ENCODE data around the gene SLC39A12. TPM values are rescaled to one million over a fixed set of nuclear protein-coding genes. Genes with fewer than 3 reads are reported as not detected.

The SLC39A12 gene
- total RNA-seq, 2 donors from 2014 or later, result not detected

DNA sequence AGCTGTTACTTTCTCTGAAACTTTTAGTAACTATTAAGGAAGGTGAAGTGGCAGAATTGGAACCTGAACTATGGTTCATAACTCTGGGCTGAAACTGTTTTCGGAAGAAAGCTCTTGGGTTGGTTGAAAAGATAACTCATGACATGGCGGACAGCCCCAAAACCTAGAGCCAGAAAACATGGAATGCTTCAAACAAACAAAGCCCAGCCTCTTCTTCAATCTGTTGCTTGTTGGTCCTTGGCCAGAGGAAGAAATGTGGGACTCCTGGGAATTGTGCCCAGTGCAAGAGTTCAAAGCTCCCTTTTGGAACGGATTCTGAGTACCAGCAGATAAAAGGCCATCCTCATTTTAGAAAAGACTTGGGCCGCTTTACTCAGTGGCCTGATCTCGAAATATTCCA, 135.6 kb downstream of the SLC39A12 start:
- H3K27me3 ChIP-seq (ENCODE audit: control insufficient read depth, insufficient read depth, low read length, poor library complexity, severe bottlenecking), result no peaks in the 10 kb centered on the region
- H3K36me3 Mint-ChIP-seq (ENCODE audit: low read depth), result no peaks in the 10 kb centered on the region
- H3K27ac Mint-ChIP-seq, result no peak overlapping the region
- H3K9me3 ChIP-seq (ENCODE audit: control insufficient read depth, low read length), result no peaks in the 10 kb centered on the region
- WGBS, 2 experiments (ENCODE audit: insufficient coverage in 1 of 2, insufficient read length in 1 of 2), result 91 to 94% methylated on average over 5 of the region's 5 CpGs
- H3K27ac ChIP-seq (ENCODE audit: low read depth, low read length), result no peak overlapping the region
- TF ChIP-seq, protein P1, sequence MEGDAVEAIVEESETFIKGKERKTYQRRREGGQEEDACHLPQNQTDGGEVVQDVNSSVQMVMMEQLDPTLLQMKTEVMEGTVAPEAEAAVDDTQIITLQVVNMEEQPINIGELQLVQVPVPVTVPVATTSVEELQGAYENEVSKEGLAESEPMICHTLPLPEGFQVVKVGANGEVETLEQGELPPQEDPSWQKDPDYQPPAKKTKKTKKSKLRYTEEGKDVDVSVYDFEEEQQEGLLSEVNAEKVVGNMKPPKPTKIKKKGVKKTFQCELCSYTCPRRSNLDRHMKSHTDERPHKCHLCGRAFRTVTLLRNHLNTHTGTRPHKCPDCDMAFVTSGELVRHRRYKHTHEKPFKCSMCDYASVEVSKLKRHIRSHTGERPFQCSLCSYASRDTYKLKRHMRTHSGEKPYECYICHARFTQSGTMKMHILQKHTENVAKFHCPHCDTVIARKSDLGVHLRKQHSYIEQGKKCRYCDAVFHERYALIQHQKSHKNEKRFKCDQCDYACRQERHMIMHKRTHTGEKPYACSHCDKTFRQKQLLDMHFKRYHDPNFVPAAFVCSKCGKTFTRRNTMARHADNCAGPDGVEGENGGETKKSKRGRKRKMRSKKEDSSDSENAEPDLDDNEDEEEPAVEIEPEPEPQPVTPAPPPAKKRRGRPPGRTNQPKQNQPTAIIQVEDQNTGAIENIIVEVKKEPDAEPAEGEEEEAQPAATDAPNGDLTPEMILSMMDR (conservative IDR thresholded peaks at IDR 0.05), result no peak
- H3K4me1 Mint-ChIP-seq, result peaks cover 4% of the 10 kb centered on the region
- no peaks in the 10 kb centered on the region for H3K9me3 Mint-ChIP-seq
- H3K36me3 ChIP-seq (ENCODE audit: control insufficient read depth, insufficient read depth, low read length), result no peaks in the 10 kb centered on the region
- H3K27me3 Mint-ChIP-seq (ENCODE audit: insufficient read depth), result peaks cover 2% of the 10 kb centered on the region
- H3K9ac ChIP-seq (ENCODE audit: extremely low read depth, low read length, poor library complexity, severe bottlenecking), result no peak overlapping the region
- H3K4me1 ChIP-seq (ENCODE audit: control insufficient read depth, insufficient read depth, low read length), result no peaks in the 10 kb centered on the region
- no peak overlapping the region for H3K4me3 ChIP-seq (ENCODE audit: low read length)
- DNase-seq, result no peak
- H3K4me3 Mint-ChIP-seq, result no peak overlapping the region

Other genes starting within 250 kb of the SLC39A12 start
- under 1 TPM in 1 of 2 donors, not detected in 1; 0.04 TPM for gene TMEM236, start 199.7 kb upstream of the SLC39A12 start, total RNA-seq
- under 1 TPM in 1 of 2 donors, not detected in 1; 0.09 TPM for gene MRC1, start 142.6 kb upstream of the SLC39A12 start, total RNA-seq
- gene CACNB2, start 188.5 kb downstream of the SLC39A12 start, total RNA-seq, result 1 to 10 TPM; 1.9 to 4.6 TPM

All from endodermal cell (in vitro differentiated cells).